HG03571 (cell line): ENCODE results near the gene XPO6.

ENCODE experiments used
- ATAC-seq: cut with Tn5 transposase; IDR thresholded peaks from one replicate; pipeline ENCODE4 v1.9.1; 2021; ENCODE audit not compliant: unreplicated experiment

Gene XPO6

GRCh38 chr16:28208824-28209223 is 2.9 kb downstream of the XPO6 start:
- ATAC-seq = no peak

- ATAC-seq = no peak
Observed at GRCh38 chr16:28208131-28208530, 3.6 kb downstream of the XPO6 start.

- ATAC-seq = no peak
Observed at GRCh38 chr16:28207399-28207798, 4.4 kb downstream of the XPO6 start.

- ATAC-seq = no peak
Observed at GRCh38 chr16:28205974-28206373, 5.8 kb downstream of the XPO6 start.

- ATAC-seq = no peak
Observed at GRCh38 chr16:28205117-28205899, 6.5 kb downstream of the XPO6 start.

- ATAC-seq = no peak
Observed at GRCh38 chr16:28204622-28205021, 7.1 kb downstream of the XPO6 start.

GRCh38 chr16:28204204-28204603 is 7.6 kb downstream of the XPO6 start:
- no peak for ATAC-seq

- ATAC-seq = no peak
Observed at GRCh38 chr16:28202147-28202746, 9.5 kb downstream of the XPO6 start.

- no peak for ATAC-seq
Observed at GRCh38 chr16:28200661-28201060, 11.1 kb downstream of the XPO6 start.

GRCh38 chr16:28196387-28196987 is 15.3 kb downstream of the XPO6 start:
- ATAC-seq = no peak

- no peak for ATAC-seq
Observed at GRCh38 chr16:28195859-28196258, 15.9 kb downstream of the XPO6 start.

GRCh38 chr16:28193530-28194423 is 18.0 kb downstream of the XPO6 start:
- ATAC-seq = peak; percentile 23

GRCh38 chr16:28192806-28193529 is 18.8 kb downstream of the XPO6 start:
- peak; percentile 45 for ATAC-seq

- ATAC-seq = no peak
Observed at GRCh38 chr16:28191364-28191960, 20.3 kb downstream of the XPO6 start.

- ATAC-seq = no peak
Observed at GRCh38 chr16:28189245-28189644, 22.5 kb downstream of the XPO6 start.

- ATAC-seq = peak; percentile 49
Observed at GRCh38 chr16:28188085-28188916, 23.5 kb downstream of the XPO6 start.

- ATAC-seq = no peak
Observed at GRCh38 chr16:28187595-28188004, 24.2 kb downstream of the XPO6 start.

GRCh38 chr16:28186752-28187151 is 25.0 kb downstream of the XPO6 start:
- no peak for ATAC-seq

GRCh38 chr16:28185696-28186095 is 26.1 kb downstream of the XPO6 start:
- no peak for ATAC-seq
